Astrocyte of the hippocampus (primary cell): ENCODE measurements around the gene BHLHA15.

ENCODE experiments used
- DNase-seq: peaks from one replicate; pipeline ENCODE4 v3.0.0; 2011; ENCODE audit warnings: low read depth, low spot score

Gene BHLHA15

DNA sequence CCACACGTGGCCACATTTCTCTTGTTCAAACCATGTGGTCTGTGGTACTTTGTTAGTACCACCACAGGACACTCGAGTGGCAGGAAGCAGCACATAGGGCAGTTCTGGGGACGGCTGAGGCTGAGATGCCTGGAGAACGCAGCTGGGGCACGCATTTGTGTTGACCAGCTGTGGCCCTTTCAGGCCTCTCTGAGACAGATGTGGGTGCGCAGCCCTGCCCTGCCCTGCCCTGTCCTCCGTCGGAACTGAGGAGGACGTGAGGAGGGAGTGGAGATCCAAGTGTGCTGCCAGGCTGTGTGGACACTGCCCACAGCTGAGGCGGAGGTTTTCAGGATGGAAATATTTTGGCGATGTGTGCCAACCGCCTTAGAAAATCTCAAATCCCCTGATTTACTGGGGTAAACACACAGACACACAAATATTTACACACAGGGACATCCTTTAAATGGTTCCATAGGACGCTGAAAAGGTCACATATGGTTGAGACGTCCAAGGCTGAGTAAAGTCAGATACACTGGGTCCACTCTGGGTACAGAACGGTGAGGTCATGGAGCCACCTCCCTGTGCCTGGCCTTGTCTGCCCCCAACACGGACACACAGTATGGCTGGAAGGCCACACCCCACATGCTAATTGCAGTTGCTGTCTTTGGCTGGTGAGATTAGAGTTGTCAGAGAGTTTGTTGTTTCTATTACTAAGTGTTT lies 14.8 kb downstream of the BHLHA15 start:
- no peak for DNase-seq

- no peak for DNase-seq
Measured at GRCh38 chr7:98227939-98228338, 16.7 kb downstream of the BHLHA15 start.

GRCh38 chr7:98228801-98229200 lies 17.6 kb downstream of the BHLHA15 start:
- no peak for DNase-seq

DNA sequence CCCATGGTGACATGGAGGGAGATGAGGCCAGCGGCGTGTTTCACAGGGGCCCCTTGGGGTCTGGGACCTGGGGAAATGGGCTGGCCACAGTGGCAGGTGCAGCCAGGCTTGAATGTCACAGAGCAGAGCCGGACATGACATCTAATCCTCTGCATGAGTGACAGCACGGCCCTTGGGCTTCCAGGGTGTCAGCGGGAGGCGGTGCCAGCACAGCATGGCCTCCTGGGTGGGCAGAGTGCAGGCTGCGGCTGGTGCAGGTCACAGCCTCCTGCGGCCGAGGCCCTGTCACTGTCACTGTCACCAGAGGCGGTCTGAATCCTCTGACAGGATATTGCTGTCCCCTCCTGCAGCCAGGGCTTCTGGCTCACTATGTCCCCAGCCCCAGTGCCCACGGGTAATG lies 18.2 kb downstream of the BHLHA15 start:
- no peak for DNase-seq

DNA sequence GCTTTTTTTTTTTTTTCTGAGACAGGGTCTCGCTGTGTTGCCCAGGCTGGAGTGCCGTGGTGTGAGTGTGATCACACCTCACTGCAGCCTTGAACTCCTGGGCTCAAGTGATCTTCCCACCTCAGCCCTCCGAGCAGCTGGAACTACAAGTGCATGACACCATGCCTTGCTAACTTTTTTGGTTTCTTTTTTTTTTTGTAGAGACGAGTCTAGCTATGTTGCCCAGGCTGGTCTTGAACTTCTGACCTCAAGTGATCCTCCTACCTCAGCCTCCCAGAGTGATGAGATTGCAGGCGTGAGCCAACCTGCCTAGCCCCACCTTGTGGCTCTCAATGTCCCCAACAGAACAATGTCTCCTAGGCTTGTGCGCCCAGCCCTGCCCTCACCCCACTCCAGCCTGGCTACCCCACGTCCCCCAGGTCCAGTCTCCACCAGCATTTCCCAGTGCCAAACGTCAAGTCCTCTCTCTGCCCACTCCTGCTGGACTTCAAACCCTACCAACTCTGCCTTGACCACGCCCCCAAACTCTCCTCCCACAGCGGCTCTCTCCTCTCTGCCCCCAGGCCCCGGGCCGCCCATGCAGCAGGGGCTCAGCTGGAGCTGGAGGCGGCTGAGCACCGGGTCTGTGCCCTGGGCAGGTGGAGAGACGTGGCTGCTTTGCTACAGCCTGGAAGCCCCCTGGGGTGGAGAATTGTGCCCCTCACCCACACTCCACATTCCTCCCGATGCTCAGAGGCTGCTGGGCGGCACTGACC lies 18.9 kb downstream of the BHLHA15 start:
- DNase-seq = no peak

- DNase-seq = no peak
Measured at GRCh38 chr7:98230746-98231471, 19.7 kb downstream of the BHLHA15 start.

DNA sequence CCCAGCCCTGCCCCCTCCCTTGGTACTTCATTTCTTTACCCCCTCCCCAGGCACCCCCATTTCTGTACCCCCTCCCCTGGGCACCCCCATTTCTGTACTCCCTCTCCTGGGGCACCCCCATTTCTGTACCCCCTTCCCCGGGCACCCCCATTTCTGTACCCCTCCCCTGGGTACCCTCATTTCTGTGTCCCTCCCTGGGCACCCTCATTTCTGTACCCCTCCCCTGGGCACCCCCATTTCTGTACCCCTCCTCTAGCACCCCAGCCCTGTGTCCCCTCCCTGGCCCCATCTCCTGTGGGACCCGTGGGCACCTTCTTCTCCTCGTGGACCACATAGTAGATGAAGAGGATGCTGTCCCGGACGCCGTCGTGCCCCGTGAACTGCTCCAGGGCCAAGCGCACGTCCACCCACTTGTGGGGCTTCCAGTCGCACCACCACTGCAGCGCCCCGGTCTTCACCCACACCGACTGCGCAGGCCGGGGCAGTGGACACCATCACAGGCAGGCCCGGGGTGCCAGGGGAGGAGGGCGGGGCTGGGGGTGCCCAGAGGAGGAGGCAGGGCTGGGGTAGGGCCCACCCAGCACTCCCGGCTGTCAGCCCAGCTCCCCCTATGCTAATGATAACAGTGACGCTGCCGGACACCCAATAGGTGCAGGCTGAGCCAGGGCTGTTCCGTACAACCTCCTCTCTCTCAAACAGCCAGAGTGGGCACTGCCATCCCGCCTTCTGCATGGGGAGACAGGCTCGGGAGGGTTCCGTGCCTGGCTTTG lies 20.4 kb downstream of the BHLHA15 start:
- no peak for DNase-seq

DNA sequence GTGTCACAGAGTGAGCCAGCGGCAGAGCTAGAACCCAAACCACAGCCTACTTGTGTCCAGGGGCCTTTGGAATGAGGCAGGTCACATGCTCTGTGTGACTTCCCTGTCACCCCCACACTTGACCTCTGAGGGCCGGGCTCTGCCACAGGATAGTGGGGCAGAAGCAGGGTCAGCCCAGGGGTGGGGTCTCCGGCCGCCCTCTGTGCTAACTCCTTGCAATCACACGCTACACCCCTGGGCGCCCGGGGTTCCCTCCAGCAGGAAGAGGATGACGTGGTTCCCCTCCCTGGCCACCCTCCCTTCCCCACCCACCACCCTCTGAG lies 21.0 kb downstream of the BHLHA15 start:
- DNase-seq = no peak

DNA sequence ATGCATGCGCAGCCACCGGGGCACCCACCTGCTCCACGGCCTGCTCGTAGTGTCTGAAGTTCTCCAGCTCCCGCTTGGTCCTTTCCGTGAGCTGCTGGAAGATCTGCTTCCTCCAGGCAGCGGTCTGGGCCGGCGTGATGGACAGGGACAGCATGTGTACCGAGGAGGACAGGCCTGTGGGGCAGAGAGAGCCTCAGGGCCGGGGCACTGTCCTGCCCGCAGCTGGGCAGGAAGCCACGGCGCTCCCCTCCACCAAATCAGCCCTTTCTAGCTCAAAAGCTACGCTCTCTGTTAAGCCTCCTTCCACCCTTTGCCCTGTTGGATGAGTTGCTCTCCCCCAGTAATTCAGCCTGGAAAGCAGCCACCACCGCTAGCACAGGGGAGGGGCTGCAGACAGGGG lies 21.6 kb downstream of the BHLHA15 start:
- DNase-seq = no peak

- DNase-seq = no peak
Measured at GRCh38 chr7:98233219-98234070, 22.2 kb downstream of the BHLHA15 start.

DNA sequence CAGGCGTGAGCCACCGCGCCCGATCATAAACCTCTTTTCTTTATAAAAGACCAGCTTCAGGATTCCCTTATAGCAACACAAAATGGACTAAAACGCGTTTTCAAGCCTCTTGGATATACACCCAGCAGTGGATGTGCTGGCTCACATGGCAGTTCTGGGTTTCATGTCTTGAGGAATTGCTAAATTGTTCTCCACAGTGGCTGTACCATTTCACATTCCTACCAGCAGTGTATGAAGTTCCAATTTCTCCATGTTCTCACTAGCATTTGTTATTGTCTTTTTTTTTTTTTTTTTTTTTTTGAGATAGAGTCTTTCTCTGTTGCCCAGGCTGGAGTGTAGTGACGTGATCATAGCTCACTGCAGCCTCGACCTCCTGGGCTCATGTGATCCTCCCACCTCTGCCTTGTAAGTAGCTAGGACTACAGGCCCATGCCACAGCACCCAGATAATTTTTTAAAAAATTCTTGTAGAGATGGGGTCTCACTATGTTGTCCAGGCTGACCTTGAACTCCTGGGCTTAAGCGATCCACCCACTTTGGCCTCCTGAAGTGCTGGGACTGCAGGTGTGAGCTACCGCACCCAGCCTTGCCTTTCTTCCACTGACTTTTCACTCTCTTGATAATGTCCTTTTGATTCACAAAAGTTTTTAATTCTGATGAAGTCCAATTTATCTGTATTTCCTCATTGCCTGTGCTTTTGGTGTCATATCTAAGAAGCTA lies 23.3 kb downstream of the BHLHA15 start:
- DNase-seq = no peak

DNA sequence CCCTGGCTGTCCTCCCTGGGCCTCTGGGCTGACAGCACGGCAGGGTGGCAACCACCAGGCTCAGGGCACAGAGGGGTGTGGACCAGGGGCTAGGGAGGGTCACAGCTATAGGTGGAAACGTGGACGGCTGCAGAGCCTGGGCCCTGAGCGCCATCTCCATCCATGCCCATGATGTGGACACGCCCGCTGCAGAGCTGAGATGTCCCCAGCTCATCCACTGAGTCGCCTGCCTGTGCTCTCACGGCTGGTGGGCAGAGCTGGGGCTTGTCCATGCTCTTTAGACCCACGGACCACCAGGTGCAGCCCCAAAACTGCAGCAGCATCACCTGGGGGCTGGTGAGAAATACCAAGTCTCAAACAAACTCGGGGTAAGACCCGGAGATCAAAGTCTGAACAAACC lies 24.7 kb downstream of the BHLHA15 start:
- no peak for DNase-seq

DNA sequence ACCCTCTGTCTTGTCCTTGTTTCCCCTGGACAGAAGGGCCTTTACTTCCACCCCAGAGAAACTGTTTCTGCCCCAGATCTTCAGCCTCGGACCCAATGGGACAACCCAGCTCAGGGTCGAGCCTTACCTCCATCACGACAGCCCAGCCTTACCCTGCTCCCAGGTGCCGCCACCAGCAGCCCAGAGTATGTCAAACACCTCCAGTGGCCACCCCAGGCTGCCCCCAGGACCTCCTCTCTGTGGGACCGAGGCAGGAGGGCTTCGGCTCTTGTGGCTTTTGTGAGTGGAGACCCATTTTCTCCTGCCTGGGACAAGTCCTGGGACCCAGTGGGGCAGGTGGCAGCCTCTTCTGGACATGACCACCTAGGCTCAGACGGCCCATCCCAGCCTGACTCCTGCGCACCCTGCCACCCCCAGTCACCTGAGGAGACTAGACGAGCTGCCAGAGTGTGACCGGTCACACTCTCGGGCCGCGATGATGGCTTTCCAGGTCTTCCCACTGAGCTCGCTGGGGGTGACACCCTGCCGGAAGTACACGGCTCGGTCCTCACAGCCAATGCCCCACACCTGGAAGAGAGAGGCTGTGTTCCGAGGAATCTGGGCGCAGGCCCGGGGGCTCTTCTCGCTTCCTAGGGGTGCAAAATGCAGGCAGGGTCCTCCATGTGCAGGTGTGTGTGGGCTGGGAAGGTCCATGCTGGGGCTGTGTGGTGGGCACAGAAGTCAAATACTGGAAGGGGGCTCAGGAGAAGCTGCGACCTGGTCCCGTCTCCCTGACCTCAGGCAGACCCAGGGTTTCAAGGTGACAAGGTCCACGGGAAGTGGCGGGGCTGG lies 25.3 kb downstream of the BHLHA15 start:
- no peak for DNase-seq

GRCh38 chr7:98238076-98238475 lies 26.8 kb downstream of the BHLHA15 start:
- DNase-seq = no peak

GRCh38 chr7:98238976-98239375 lies 27.7 kb downstream of the BHLHA15 start:
- DNase-seq = peak; percentile 70

GRCh38 chr7:98240961-98241673 lies 29.9 kb downstream of the BHLHA15 start:
- peak; percentile 69 for DNase-seq

DNA sequence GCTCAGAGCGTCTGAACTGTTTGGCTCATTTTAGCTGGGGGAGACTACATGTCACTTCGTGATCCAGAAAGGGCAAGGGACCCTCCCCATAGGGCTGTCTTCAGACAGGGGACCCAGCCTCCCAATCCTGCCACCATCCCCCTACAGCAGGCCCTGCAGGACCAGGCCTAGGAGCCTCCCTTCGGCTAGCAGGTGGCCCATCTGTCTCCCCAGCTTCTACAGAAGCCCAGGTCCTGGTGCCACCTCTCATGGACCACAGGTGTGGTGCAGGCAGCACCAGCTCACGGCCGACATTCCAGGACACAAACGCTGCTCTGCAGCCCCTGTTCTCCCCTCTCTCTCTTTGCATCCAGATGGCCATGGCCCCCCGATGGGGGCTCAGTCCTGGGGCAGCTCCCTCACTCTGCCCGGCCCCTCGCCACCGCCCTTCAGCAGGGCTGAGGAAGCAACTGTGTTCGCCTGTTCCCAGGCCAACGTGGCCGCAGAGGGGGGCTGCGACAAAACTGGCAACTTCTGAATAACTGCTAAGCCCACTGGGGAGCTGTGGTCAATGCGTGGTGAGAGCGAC lies 30.5 kb downstream of the BHLHA15 start:
- DNase-seq = no peak

DNA sequence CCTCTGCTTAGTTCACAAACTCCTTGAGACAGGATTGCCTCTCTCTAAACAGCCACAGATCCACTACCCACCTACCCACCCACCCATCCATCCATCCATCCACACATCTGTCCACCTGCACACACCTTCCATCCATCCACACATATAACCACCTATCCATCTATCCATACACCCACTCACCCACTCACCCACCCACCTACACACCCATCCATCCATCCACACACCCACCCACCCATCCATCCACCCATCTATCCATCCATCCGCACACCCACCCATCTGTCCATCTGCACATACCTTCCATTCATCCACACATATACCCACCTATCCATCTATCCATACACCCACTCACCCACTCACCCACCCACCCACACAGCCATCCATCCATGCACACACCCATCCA lies 31.1 kb downstream of the BHLHA15 start:
- DNase-seq = no peak

GRCh38 chr7:98242934-98243333 lies 31.7 kb downstream of the BHLHA15 start:
- DNase-seq = no peak
